ENCODE data around the gene SERTAD3. TPM values are rescaled to one million over a fixed set of nuclear protein-coding genes. Genes with fewer than 3 reads are reported as not detected.
A peak's percentile ranks its signal among the peaks of the same experiment; 100 is the strongest.

The SERTAD3 gene
- total RNA-seq, 2 donors from 2014 or later = 5.7 to 10.2 TPM

- ATAC-seq (no peak), DNase-seq (no peak)
- Histone ChIP-seq H3K27me3 (no peaks in the 10 kb centered on the region), H3K4me1 (peaks cover 25% of the 10 kb centered on the region), H3K9me3 (no peaks in the 10 kb centered on the region), H3K36me3 (replicated peaks in 1 of 2; ENCODE audit: insufficient read depth in 1 of 2, low read depth in 2 of 2) (no peaks in the 10 kb centered on the region), H3K4me3 (no peak overlapping the region), H3K27ac (no peak overlapping the region)
- TF ChIP-seq POLR2A (IDR thresholded peaks at IDR 0.05) = no peak
- TF ChIP-seq CTCF (IDR thresholded peaks at IDR 0.05) = no peak
- WGBS, 2 donors = 90 to 92% methylated on average over 6 of the region's 6 CpGs
- intact Hi-C loops (cut with DNase I) = no loop called here
Observed at GRCh38 chr19:40469011-40469410, 24.9 kb upstream of the SERTAD3 start.

GRCh38 chr19:40466985-40467734 is 23.0 kb upstream of the SERTAD3 start, which contains the start of gene SPTBN4:
SPTBN4 (plus strand) TSS chr19:40467001; CDS start chr19:40472622, 5,621 bp downstream.
- Histone ChIP-seq H3K36me3 (replicated peaks in 1 of 2; ENCODE audit: insufficient read depth in 1 of 2, low read depth in 2 of 2) (no peaks in the 10 kb centered on the region), H3K4me3 (peak within 1 kb of the TSS in 1 of 2 donors; percentile 11), H3K4me1 (peaks cover 30% of the 10 kb centered on the region), H3K9me3 (no peaks in the 10 kb centered on the region), H3K27me3 (no peaks in the 10 kb centered on the region), H3K27ac (peak within 1 kb of the TSS; percentile 23 to 95 (median 68))
- WGBS, 2 donors = 3 to 11% methylated on average over 25 to 48 of the region's 87 CpGs
- ATAC-seq (no peak), DNase-seq (peak in 3 of 4 donors; percentile 14 to 20 (median 17))
- TF ChIP-seq CTCF (IDR thresholded peaks at IDR 0.05) (no peak), POLR2A (IDR thresholded peaks at IDR 0.05) (no peak)
- intact Hi-C loops (cut with DNase I) = no loop called here

GRCh38 chr19:40466219-40466984 is 22.3 kb upstream of the SERTAD3 start:
- H3K4me3 ChIP-seq = peak overlapping the region in 1 of 2 donors; percentile 11
- no peaks in the 10 kb centered on the region for H3K9me3 ChIP-seq
- H3K36me3 ChIP-seq (replicated peaks in 1 of 2; ENCODE audit: insufficient read depth in 1 of 2, low read depth in 2 of 2) = no peaks in the 10 kb centered on the region
- peaks cover 30% of the 10 kb centered on the region for H3K4me1 ChIP-seq
- TF ChIP-seq CTCF (IDR thresholded peaks at IDR 0.05) (no peak), POLR2A (IDR thresholded peaks at IDR 0.05) (no peak)
- peak overlapping the region; percentile 23 to 95 (median 68) for H3K27ac ChIP-seq
- ATAC-seq (peak; percentile 3), DNase-seq (peak in 3 of 4 donors; percentile 32 to 39 (median 38))
- WGBS, 2 donors = 10 to 19% methylated on average over 12 to 30 of the region's 48 CpGs
- no peaks in the 10 kb centered on the region for H3K27me3 ChIP-seq
- intact Hi-C loops (cut with DNase I) = no loop called here

- peak within 1 kb of the TSS; percentile 23 to 72 for H3K4me3 ChIP-seq
- no peaks in the 10 kb centered on the region for H3K27me3 ChIP-seq
- peaks cover 30% of the 10 kb centered on the region for H3K4me1 ChIP-seq
- DNase-seq = peak; percentile 100
- intact Hi-C loops (cut with DNase I) = no loop called here
- no peaks in the 10 kb centered on the region for H3K36me3 ChIP-seq (replicated peaks in 1 of 2; ENCODE audit: insufficient read depth in 1 of 2, low read depth in 2 of 2)
- ATAC-seq = peak; percentile 92
- H3K9me3 ChIP-seq = no peaks in the 10 kb centered on the region
- TF ChIP-seq POLR2A (IDR thresholded peaks at IDR 0.05) (peak; percentile 87 to 92 (median 90)), CTCF (IDR thresholded peaks at IDR 0.05) (no peak)
- H3K27ac ChIP-seq = peak within 1 kb of the TSS; percentile 86 to 95 (median 90)
- 0% methylated on average over 4 to 53 of the region's 54 CpGs for WGBS, 2 donors
Observed at GRCh38 chr19:40465557-40466218, 21.6 kb upstream of the SERTAD3 start, which contains the start of gene BLVRB. BLVRB (minus strand) TSS chr19:40465745; CDS start chr19:40465688, 57 bp downstream.

All from body of pancreas (tissue), 4 donors.